H1 (cell line): ENCODE data around the gene ZNF45. TPM values are rescaled to one million over a fixed set of nuclear protein-coding genes. Genes with fewer than 3 reads are reported as not detected.
"Not testable (repeated sequence)": the region's sequence is repeated elsewhere in the genome, so short reads cannot be mapped to it uniquely, and the experiment has no call there.

Source experiments
- CTCF ChIA-PET: fragments of 300-600 bp; sonication (Branson Sonifier 250); formaldehyde crosslinking; loops from one replicate; lab custom pipeline; 2021; ENCODE audit not compliant: partially characterized antibody; lab: Charles Lee
- POLR2A ChIA-PET: fragments of 300-600 bp; sonication (Branson Sonifier 250); formaldehyde crosslinking; loops from one replicate; lab custom pipeline; 2021; ENCODE audit warnings: inconsistent platforms; ENCODE audit not compliant: partially characterized antibody; lab: Charles Lee
- DNase-seq, 2 experiments: peaks; one replicate each; pipeline versions ENCODE4 v3.0.0 to v3.0.0-alpha.2; 2010 to 2022; ENCODE audit warnings: low spot score in 2 of 2, low read depth in 1 of 2, mixed read lengths in 1 of 2
- FAIRE-seq: peaks from 2 replicates; lab custom pipeline; 2011; peaks lifted over from hg19 to GRCh38; lab: Jason Lieb, UNC
- H2AFZ ChIP-seq: 2 replicates; pipeline ENCODE4 v1.8.1; 2012; ENCODE audit warnings: low read length, inconsistent platforms
- H2AK5ac ChIP-seq: 2 replicates; pipeline ENCODE4 v1.6.1; 2013; ENCODE audit warnings: low read depth, low read length
- H2BK120ac ChIP-seq: replicated peaks from 2 replicates; pipeline ENCODE3; 2013; ENCODE audit warnings: low read depth, low read length, inconsistent platforms
- H2BK12ac ChIP-seq: 2 replicates; pipeline ENCODE4 v1.6.1; 2013; ENCODE audit warnings: low read depth, low read length
- H2BK15ac ChIP-seq: 2 replicates; pipeline ENCODE4 v1.6.1; 2013; ENCODE audit warnings: low read length
- H2BK20ac ChIP-seq: 2 replicates; pipeline ENCODE4 v1.6.1; 2013; ENCODE audit warnings: low read length
- H2BK5ac ChIP-seq: 2 replicates; pipeline ENCODE4 v1.6.1; 2013; ENCODE audit warnings: low read depth, low read length
- H3K14ac ChIP-seq: 2 replicates; pipeline ENCODE4 v1.6.1; 2013; ENCODE audit warnings: inconsistent platforms; ENCODE audit not compliant: insufficient read length
- H3K18ac ChIP-seq: 2 replicates; pipeline ENCODE4 v1.6.1; 2013; ENCODE audit warnings: low read length; ENCODE audit errors: extremely low read depth
- H3K23ac ChIP-seq: 2 replicates; pipeline ENCODE4 v1.6.1; 2013; ENCODE audit warnings: inconsistent platforms; ENCODE audit not compliant: insufficient read length
- H3K23me2 ChIP-seq: 2 replicates; pipeline ENCODE4 v1.6.1; 2013; ENCODE audit warnings: low read depth, low read length
- H3K27ac ChIP-seq: 2 replicates; pipeline ENCODE4 v1.6.1; 2011; ENCODE audit warnings: low read depth, low read length, inconsistent platforms
- H3K27me3 ChIP-seq, 4 experiments: replicated peaks in 1 of 4; 1 replicate in 1 of 4; 2 replicates in 3 of 4; pipeline versions ENCODE4 v1.6.1 to v1.8.1; 2011 to 2013; ENCODE audit warnings: low read length in 3 of 4, mild to moderate bottlenecking in 3 of 4, inconsistent platforms in 2 of 4, mixed read lengths in 2 of 4, moderate library complexity in 1 of 4; ENCODE audit not compliant: control insufficient read depth in 3 of 4, insufficient read depth in 3 of 4; ENCODE audit errors: extremely low read depth in 1 of 4
- H3K36me3 ChIP-seq, 4 experiments: 2 replicates each; pipeline versions ENCODE4 v1.6.1 to v1.8.1; 2011 to 2013; ENCODE audit warnings: mild to moderate bottlenecking in 4 of 4, low read length in 3 of 4, moderate library complexity in 2 of 4, control low read depth in 1 of 4, inconsistent platforms in 1 of 4; ENCODE audit not compliant: insufficient read depth in 4 of 4, control insufficient read depth in 2 of 4
- H3K4ac ChIP-seq: replicated peaks from 2 replicates; pipeline ENCODE3; 2013; ENCODE audit warnings: low read length, low read depth, mixed read lengths, inconsistent platforms; ENCODE audit not compliant: insufficient read length
- H3K4me1 ChIP-seq, 4 experiments: replicated peaks in 1 of 4; 1 replicate in 1 of 4; 2 replicates in 3 of 4; pipeline versions ENCODE4 v1.6.1 to v1.8.1; 2011 to 2013; ENCODE audit warnings: low read length in 3 of 4, inconsistent platforms in 2 of 4, mixed read lengths in 1 of 4; ENCODE audit not compliant: insufficient read depth in 4 of 4, control insufficient read depth in 3 of 4
- H3K4me2 ChIP-seq, 2 experiments: 2 replicates each; pipeline versions ENCODE4 v1.6.1 to v1.8.1; 2011 to 2013; ENCODE audit warnings: low read depth in 2 of 2, low read length in 2 of 2, control low read depth in 1 of 2, inconsistent platforms in 1 of 2, mild to moderate bottlenecking in 1 of 2; ENCODE audit not compliant: insufficient read depth in 1 of 2
- H3K4me3 ChIP-seq, 4 experiments: fragments of 200-600, 300-600 bp in 1 of 4; sonication (generic), shearing (Covaris generic), sonication (Bioruptor Twin) in 1 of 4; 2 replicates each; pipeline versions ENCODE4 v1.5.1 to v1.8.1; 2011 to 2016; ENCODE audit warnings: low read length in 4 of 4, low read depth in 3 of 4, control low read depth in 2 of 4, inconsistent platforms in 2 of 4, mild to moderate bottlenecking in 2 of 4, mixed read lengths in 1 of 4, moderate library complexity in 1 of 4; ENCODE audit not compliant: insufficient read depth in 2 of 4; ENCODE audit errors: extremely low read depth in 1 of 4
- H3K56ac ChIP-seq: replicated peaks from 2 replicates; pipeline ENCODE3; 2013; ENCODE audit warnings: low read depth, mild to moderate bottlenecking, mixed read lengths, low read length, inconsistent platforms; ENCODE audit not compliant: insufficient read length
- H3K79me1 ChIP-seq: 2 replicates; pipeline ENCODE4 v1.6.1; 2013; ENCODE audit warnings: low read depth, low read length, control low read depth
- H3K79me2 ChIP-seq, 2 experiments: 2 replicates each; pipeline versions ENCODE4 v1.6.1 to v1.8.1; 2012 to 2013; ENCODE audit warnings: low read length in 2 of 2, mild to moderate bottlenecking in 2 of 2, inconsistent platforms in 1 of 2; ENCODE audit not compliant: insufficient read depth in 2 of 2, control insufficient read depth in 1 of 2
- H3K9ac ChIP-seq, 4 experiments: replicated peaks in 1 of 4; 1 replicate in 1 of 4; 2 replicates in 3 of 4; pipeline versions ENCODE4 v1.6.1 to v1.8.1; 2011 to 2013; ENCODE audit warnings: low read depth in 3 of 4, low read length in 3 of 4, control low read depth in 2 of 4, mild to moderate bottlenecking in 2 of 4, moderate library complexity in 2 of 4, inconsistent platforms in 1 of 4; ENCODE audit errors: extremely low read depth in 1 of 4
- H3K9me3 ChIP-seq, 2 experiments: 2 replicates each; pipeline versions ENCODE4 v1.6.1 to v1.8.1; 2012 to 2013; ENCODE audit warnings: mild to moderate bottlenecking in 2 of 2, moderate library complexity in 2 of 2, control low read depth in 1 of 2, inconsistent platforms in 1 of 2, low read depth in 1 of 2, low read length in 1 of 2, mixed read lengths in 1 of 2; ENCODE audit not compliant: insufficient read depth in 2 of 2
- H4K20me1 ChIP-seq, 2 experiments: replicated peaks in 1 of 2; 2 replicates each; pipeline versions ENCODE3 to v1.8.1; 2011 to 2013; ENCODE audit warnings: inconsistent platforms in 2 of 2, low read length in 2 of 2, mild to moderate bottlenecking in 1 of 2; ENCODE audit not compliant: insufficient read depth in 2 of 2, control insufficient read depth in 1 of 2
- H4K5ac ChIP-seq: 2 replicates; pipeline ENCODE4 v1.6.1; 2013; ENCODE audit warnings: low read length, low read depth, mixed read lengths, inconsistent platforms; ENCODE audit not compliant: insufficient read length
- H4K8ac ChIP-seq: 2 replicates; pipeline ENCODE4 v1.8.0; 2013; ENCODE audit warnings: mild to moderate bottlenecking, moderate library complexity, low read length, inconsistent platforms; ENCODE audit not compliant: insufficient read depth; ENCODE audit errors: extremely low read depth
- H4K91ac ChIP-seq: replicated peaks from 2 replicates; pipeline ENCODE3; 2013; ENCODE audit warnings: low read length, mixed read lengths, inconsistent platforms; ENCODE audit not compliant: insufficient read length
- WGBS, 2 experiments: shearing (Covaris generic) in 1 of 2; methylation state at CpG; one replicate each; pipeline versions ENCODE4 v1.1.6 to v1.1.7; 2013 to 2015; ENCODE audit warnings: low lambda C conversion rate in 2 of 2, mixed read lengths in 2 of 2, inconsistent platforms in 1 of 2, low coverage in 1 of 2, missing lambda C conversion rate in 1 of 2; ENCODE audit not compliant: insufficient replicate concordance in 2 of 2, insufficient coverage in 1 of 2, insufficient read length in 1 of 2; ENCODE audit errors: extremely low coverage in 1 of 2, missing lambda C conversion rate in 1 of 2; 5-methylcytosine and 5-hydroxymethylcytosine counted together
- polyA plus RNA-seq, 7 experiments: library from polyadenylated mRNA; depleted of rRNA in 3 of 7; stranded (reverse) in 5 of 7; unstranded in 2 of 7; fragments of >200 nt in 5 of 7; fragments of 200-250 nt in 2 of 7; gene quantifications; 1 replicate in 5 of 7; 2 replicates in 1 of 7; 4 replicates in 1 of 7; pipeline versions ENCODE4 v1.2.1 to v1.2.3, GENCODE V29; 2011 to 2013; ENCODE audit warnings: missing spikeins in 2 of 7, mixed read lengths in 2 of 7
- small RNA-seq: library from polyadenylated mRNA; stranded (forward); fragments of <200 nt; extraction: miRNeasy Mini kit (QIAGEN cat#:217004); gene quantifications from one replicate; pipeline ENCODE3, GENCODE V24; 2013; ENCODE audit not compliant: insufficient read depth
- total RNA-seq: library from RNA; stranded (reverse); fragmentation: NEBNext Ultra II Directional; extraction: Animal tissue kit (Norgen Biotek cat#: 25700); gene quantifications from 2 replicates; pipeline ENCODE4 v1.2.1, GENCODE V29; 2021

Gene ZNF45
- total and polyA plus RNA-seq, 2 of the 8 experiments (the other 6 are each of a cell fraction or from before 2014, with no cell fraction given): 4.6 to 16.2 TPM

GRCh38 chr19:43866923-43867322 lies 68.2 kb downstream of the ZNF45 start:
- H2BK15ac ChIP-seq, H3K79me2 ChIP-seq, H2BK12ac ChIP-seq, H4K8ac ChIP-seq, H3K4me2 ChIP-seq, H3K36me3 ChIP-seq, H2AFZ ChIP-seq, H2BK5ac ChIP-seq, CTCF ChIA-PET, H2AK5ac ChIP-seq, H3K4ac ChIP-seq, H3K14ac ChIP-seq, H4K5ac ChIP-seq, H3K27ac ChIP-seq, H3K9ac ChIP-seq, H4K91ac ChIP-seq, POLR2A ChIA-PET, H3K27me3 ChIP-seq, H2BK20ac ChIP-seq, H3K18ac ChIP-seq, H3K79me1 ChIP-seq, H3K4me3 ChIP-seq, H3K23ac ChIP-seq, H3K4me1 ChIP-seq, H4K20me1 ChIP-seq, H3K56ac ChIP-seq, DNase-seq, H2BK120ac ChIP-seq, FAIRE-seq, H3K23me2 ChIP-seq: not testable (repeated sequence)
- WGBS, 2 experiments: 94% methylated on average over 21 of the region's 28 CpGs; no CpG with 5 or more reads in 1 of the 2 experiments
- H3K9me3 ChIP-seq: peaks cover 32 to 40% of the 10 kb centered on the region in 2 experiments

Small RNAs within 50 kb of the gene (small RNA-seq; reads per million reads assigned to genes)
- gene AC006213.5: not detected

Other genes starting within 250 kb of the ZNF45 start
- gene IRGC, start 219.2 kb downstream of the ZNF45 start, total RNA-seq: not detected in 2 replicates
- not detected in 2 replicates for gene IRGC, start 219.2 kb downstream of the ZNF45 start, polyA plus RNA-seq (2011; rRNA removed)
- 28.7 and 34.0 TPM in 2 replicates for gene SMG9, start 180.3 kb downstream of the ZNF45 start, total RNA-seq
- 20.4 and 25.6 TPM in 2 replicates for gene SMG9, start 180.3 kb downstream of the ZNF45 start, polyA plus RNA-seq (2011; rRNA removed)
- gene KCNN4, start 154.3 kb downstream of the ZNF45 start, total RNA-seq: 0.78 and 1.0 TPM in 2 replicates
- 1.5 and 2.0 TPM in 2 replicates for gene KCNN4, start 154.3 kb downstream of the ZNF45 start, polyA plus RNA-seq (2011; rRNA removed)
- gene LYPD5, start 132.8 kb downstream of the ZNF45 start, total RNA-seq: 0.59 and 0.74 TPM in 2 replicates
- 4.3 TPM in 2 replicates for gene LYPD5, start 132.8 kb downstream of the ZNF45 start, polyA plus RNA-seq (2011; rRNA removed)
- 3.6 and 4.3 TPM in 2 replicates for gene ZNF283, start 108.0 kb downstream of the ZNF45 start, total RNA-seq
- 1.1 and 1.6 TPM in 2 replicates for gene ZNF283, start 108.0 kb downstream of the ZNF45 start, polyA plus RNA-seq (2011; rRNA removed)
- gene ZNF404, start 51.3 kb downstream of the ZNF45 start, total RNA-seq: 3.0 and 4.0 TPM in 2 replicates
- 0.41 and 0.60 TPM in 2 replicates for gene ZNF404, start 51.3 kb downstream of the ZNF45 start, polyA plus RNA-seq (2011; rRNA removed)
- 8.4 and 8.9 TPM in 2 replicates for gene ZNF221, start 15.9 kb upstream of the ZNF45 start, total RNA-seq
- gene ZNF221, start 15.9 kb upstream of the ZNF45 start, polyA plus RNA-seq (2011; rRNA removed): 0.50 and 0.60 TPM in 2 replicates
- gene ZNF155, start 48.9 kb upstream of the ZNF45 start, total RNA-seq: 8.6 and 9.0 TPM in 2 replicates
- gene ZNF155, start 48.9 kb upstream of the ZNF45 start, polyA plus RNA-seq (2011; rRNA removed): 2.0 and 3.1 TPM in 2 replicates
- 2.5 and 3.6 TPM in 2 replicates for gene ZNF230, start 67.7 kb upstream of the ZNF45 start, total RNA-seq
- 1.1 and 1.5 TPM in 2 replicates for gene ZNF230, start 67.7 kb upstream of the ZNF45 start, polyA plus RNA-seq (2011; rRNA removed)
- 3.4 and 3.8 TPM in 2 replicates for gene ZNF222, start 90.1 kb upstream of the ZNF45 start, total RNA-seq
- gene ZNF222, start 90.1 kb upstream of the ZNF45 start, polyA plus RNA-seq (2011; rRNA removed): 0.75 and 1.7 TPM in 2 replicates
- gene ZNF223, start 116.8 kb upstream of the ZNF45 start, total RNA-seq: 3.9 and 4.3 TPM in 2 replicates
- 1.0 and 1.7 TPM in 2 replicates for gene ZNF223, start 116.8 kb upstream of the ZNF45 start, polyA plus RNA-seq (2011; rRNA removed)
- gene ZNF284, start 136.9 kb upstream of the ZNF45 start, total RNA-seq: 3.4 and 3.5 TPM in 2 replicates
- 0.77 and 1.1 TPM in 2 replicates for gene ZNF284, start 136.9 kb upstream of the ZNF45 start, polyA plus RNA-seq (2011; rRNA removed)
- gene ZNF224, start 159.1 kb upstream of the ZNF45 start, total RNA-seq: 12.7 and 17.2 TPM in 2 replicates
- gene ZNF224, start 159.1 kb upstream of the ZNF45 start, polyA plus RNA-seq (2011; rRNA removed): 3.7 and 4.3 TPM in 2 replicates
- 4.3 and 5.0 TPM in 2 replicates for gene ZNF225, start 178.1 kb upstream of the ZNF45 start, total RNA-seq
- 0.60 and 0.98 TPM in 2 replicates for gene ZNF225, start 178.1 kb upstream of the ZNF45 start, polyA plus RNA-seq (2011; rRNA removed)
- gene ZNF234, start 206.3 kb upstream of the ZNF45 start, total RNA-seq: 8.7 and 12.3 TPM in 2 replicates
- 1.3 and 1.9 TPM in 2 replicates for gene ZNF234, start 206.3 kb upstream of the ZNF45 start, polyA plus RNA-seq (2011; rRNA removed)
- 12.6 and 18.3 TPM in 2 replicates for gene ZNF226, start 229.8 kb upstream of the ZNF45 start, total RNA-seq
- 3.2 and 4.1 TPM in 2 replicates for gene ZNF226, start 229.8 kb upstream of the ZNF45 start, polyA plus RNA-seq (2011; rRNA removed)